ENCODE data around the gene CNKSR2. TPM values are rescaled to one million over a fixed set of nuclear protein-coding genes. Genes with fewer than 3 reads are reported as not detected.

The CNKSR2 gene
- total RNA-seq, 1 experiment from 2014 or later = 52.9 TPM

- no peak overlapping the region for H2BK20ac ChIP-seq (ENCODE audit: low read depth, low read length, poor library complexity, severe bottlenecking)
- no peak overlapping the region for H2BK5ac ChIP-seq (ENCODE audit: insufficient read length, low read length)
- H3K27me3 ChIP-seq (ENCODE audit: insufficient read depth, low read length) = no peaks in the 10 kb centered on the region
- H3K4me1 ChIP-seq (ENCODE audit: insufficient read depth, low read length) = no peaks in the 10 kb centered on the region
- H3K18ac ChIP-seq (ENCODE audit: insufficient read length, low read depth, low read length) = no peak overlapping the region
- no peak for TF ChIP-seq CTCF (conservative IDR thresholded peaks at IDR 0.05)
- no peak for DNase-seq
- no peak overlapping the region for H2AK5ac ChIP-seq (ENCODE audit: insufficient read length, low read length)
- no peak overlapping the region for H3K56ac ChIP-seq (ENCODE audit: insufficient read length, low read depth, low read length)
- peaks cover 0 to 6% of the 10 kb centered on the region in 2 experiments; a peak in 3 of 5 replicates for H3K9me3 Mint-ChIP-seq
- peaks cover 21% of the 10 kb centered on the region for H3K9me3 ChIP-seq (ENCODE audit: control insufficient read depth, low read depth, low read length)
- H3T11ph ChIP-seq (ENCODE audit: low read length) = no peak overlapping the region
- no peaks in the 10 kb centered on the region for H3K79me2 ChIP-seq (ENCODE audit: insufficient read depth, low read length)
- H3K23me2 ChIP-seq (ENCODE audit: insufficient read length, low read depth, low read length, poor library complexity, severe bottlenecking) = no peaks in the 10 kb centered on the region
- H2BK12ac ChIP-seq (ENCODE audit: insufficient read length, low read depth, low read length) = no peak overlapping the region
- H2BK120ac ChIP-seq (ENCODE audit: low read depth, low read length, poor library complexity, severe bottlenecking) = no peak overlapping the region
- H3K9ac ChIP-seq (ENCODE audit: extremely low read depth, insufficient read length, low read length) = no peak overlapping the region
- no peak overlapping the region for H3K27ac Mint-ChIP-seq
- H4K8ac ChIP-seq (replicated peaks; ENCODE audit: insufficient read length, low read depth, low read length) = no peak overlapping the region
- H3K4me3 Mint-ChIP-seq = no peak overlapping the region
- no peaks in the 10 kb centered on the region for H4K20me1 ChIP-seq (ENCODE audit: control insufficient read depth, insufficient read depth, insufficient read length)
- no peak overlapping the region for H4K91ac ChIP-seq (ENCODE audit: insufficient read length, low read depth, low read length)
- H3K14ac ChIP-seq (ENCODE audit: insufficient read depth, low read length) = no peak overlapping the region
- no peak overlapping the region for H3K23ac ChIP-seq (ENCODE audit: insufficient read length, low read depth, low read length)
- H4K5ac ChIP-seq (ENCODE audit: insufficient read length, low read depth, low read length) = no peak overlapping the region
- H3K79me1 ChIP-seq (ENCODE audit: insufficient read depth, low read depth, low read length, poor library complexity, severe bottlenecking) = no peaks in the 10 kb centered on the region
- H3K4ac ChIP-seq (ENCODE audit: low read depth, low read length) = no peak overlapping the region
- H3K27ac ChIP-seq (ENCODE audit: insufficient read length, low read depth, low read length) = no peak overlapping the region
- no peak overlapping the region for H2BK15ac ChIP-seq (ENCODE audit: low read depth, low read length)
- H3K36me3 Mint-ChIP-seq (ENCODE audit: insufficient read depth in 1 of 3, low read depth in 3 of 3) = peaks cover 0 to 2% (median 0%) of the 10 kb centered on the region in 3 experiments; a peak in 2 of 7 replicates
- no peaks in the 10 kb centered on the region for H3K27me3 Mint-ChIP-seq (ENCODE audit: low read depth)
- no peak overlapping the region for H2AFZ ChIP-seq (ENCODE audit: low read length)
- H3K4me1 Mint-ChIP-seq = peaks cover 0 to 2% of the 10 kb centered on the region in 2 experiments; a peak in 1 of 4 replicates
- H3K4me2 ChIP-seq (ENCODE audit: insufficient read depth, insufficient read length, low read length) = no peak overlapping the region
Observed at GRCh38 chrX:21509912-21510311, 135.7 kb downstream of the CNKSR2 start.
